Neutrophil (primary cell): ENCODE data around the gene NPPB.

Experiments
- H3K27ac ChIP-seq: fragments of 200-600 bp; sonication (generic); 2 replicates; pipeline ENCODE4 v1.5.1; 2016; ENCODE audit warnings: mild to moderate bottlenecking, moderate library complexity
- H3K27me3 ChIP-seq: fragments of 200-600 bp; sonication (generic); 2 replicates; pipeline ENCODE4 v1.6.0; 2016; ENCODE audit warnings: mild to moderate bottlenecking
- H3K36me3 ChIP-seq: fragments of 200-600 bp; sonication (generic); 2 replicates; pipeline ENCODE4 v1.5.1; 2017
- H3K4me1 ChIP-seq, 2 experiments: fragments of 200-600 bp in 1 of 2; sonication (generic) in 1 of 2; 1 replicate in 1 of 2; 2 replicates in 1 of 2; pipeline versions ENCODE4 v1.5.1 to v1.6.1; 2013 to 2016; ENCODE audit warnings: low read depth in 1 of 2, low read length in 1 of 2, mild to moderate bottlenecking in 1 of 2, moderate library complexity in 1 of 2; ENCODE audit not compliant: control insufficient read depth in 1 of 2, insufficient read depth in 1 of 2
- H3K4me3 ChIP-seq, 2 experiments: fragments of 200-600 bp in 1 of 2; sonication (generic) in 1 of 2; 1 replicate in 1 of 2; 2 replicates in 1 of 2; pipeline ENCODE4 v1.5.1; 2013 to 2016; ENCODE audit warnings: low read depth in 1 of 2, low read length in 1 of 2, mild to moderate bottlenecking in 1 of 2, moderate library complexity in 1 of 2
- H3K9me3 ChIP-seq: fragments of 200-600 bp; sonication (generic); 2 replicates; pipeline ENCODE4 v1.5.1; 2016
- CTCF ChIP-seq: fragments of 200-600 bp; sonication (generic); IDR thresholded peaks from 2 replicates; pipeline ENCODE4 v1.5.1; 2016; ENCODE audit warnings: antibody characterized with exemption

NPPB gene

GRCh38 chr1:11854519-11854918, 4.2 kb downstream of the NPPB start:
- H3K4me1 ChIP-seq: peaks cover 9% of the 10 kb centered on the region in 2 experiments
- H3K9me3 ChIP-seq: no peaks in the 10 kb centered on the region
- no peak overlapping the region for H3K4me3 ChIP-seq
- TF ChIP-seq CTCF: no peak
- H3K27me3 ChIP-seq: peaks cover 35% of the 10 kb centered on the region
- no peaks in the 10 kb centered on the region for H3K36me3 ChIP-seq
- H3K27ac ChIP-seq: no peak overlapping the region

GRCh38 chr1:11851180-11851579, 7.6 kb downstream of the NPPB start:
- Histone ChIP-seq H3K4me3 (no peak overlapping the region), H3K27ac (no peak overlapping the region), H3K9me3 (no peaks in the 10 kb centered on the region), H3K36me3 (no peaks in the 10 kb centered on the region), H3K4me1 (peaks cover 9% of the 10 kb centered on the region in 2 experiments), H3K27me3 (peaks cover 2% of the 10 kb centered on the region)
- no peak for TF ChIP-seq CTCF

- Histone ChIP-seq H3K9me3 (no peaks in the 10 kb centered on the region), H3K36me3 (peaks cover 4% of the 10 kb centered on the region), H3K27ac (no peak overlapping the region), H3K27me3 (no peaks in the 10 kb centered on the region), H3K4me1 (peaks cover 9% of the 10 kb centered on the region in 2 experiments), H3K4me3 (no peak overlapping the region)
- TF ChIP-seq CTCF: no peak
These were observed 8.6 kb downstream of the NPPB start for GRCh38 chr1:11850156-11850555.

- H3K9me3 ChIP-seq: no peaks in the 10 kb centered on the region
- peaks cover 9% of the 10 kb centered on the region for H3K36me3 ChIP-seq
- no peak overlapping the region for H3K4me3 ChIP-seq
- no peak for TF ChIP-seq CTCF
- peaks cover 15 to 17% of the 10 kb centered on the region in 2 experiments for H3K4me1 ChIP-seq
- H3K27ac ChIP-seq: no peak overlapping the region
- H3K27me3 ChIP-seq: no peaks in the 10 kb centered on the region
These were observed 10.4 kb downstream of the NPPB start for GRCh38 chr1:11848373-11848700.

GRCh38 chr1:11847667-11848372, 10.9 kb downstream of the NPPB start, which contains the start of gene NPPA:
NPPA (minus strand) TSS chr1:11847783; CDS start chr1:11847684, 99 bp downstream.
- Histone ChIP-seq H3K27ac (no peak within 1 kb of the TSS), H3K27me3 (no peaks in the 10 kb centered on the region), H3K9me3 (no peaks in the 10 kb centered on the region), H3K36me3 (peaks cover 9% of the 10 kb centered on the region), H3K4me1 (peaks cover 20 to 22% of the 10 kb centered on the region in 2 experiments), H3K4me3 (no peak within 1 kb of the TSS)
- no peak for TF ChIP-seq CTCF
